Peyer's patch (tissue), 4 donors: ENCODE measurements around the gene USP6. TPM values are rescaled to one million over a fixed set of nuclear protein-coding genes. Genes with fewer than 3 reads are reported as not detected.

Experiments
- DNase-seq, 3 donors: peaks; one replicate each; pipeline ENCODE4 v3.0.0-alpha.2; 2017 to 2019
- H3K27ac ChIP-seq, 4 donors: fragments of 200-600 bp; sonication (generic); one replicate each; pipeline ENCODE4 v1.5.1; 2016 to 2019
- H3K27me3 ChIP-seq, 2 donors: fragments of 200-600 bp; sonication (generic); one replicate each; pipeline ENCODE4 v1.5.1; 2019
- H3K36me3 ChIP-seq, 3 donors: fragments of 200-600 bp; sonication (generic); one replicate each; pipeline ENCODE4 v1.5.1; 2016 to 2019
- H3K4me1 ChIP-seq, 4 donors: fragments of 200-600 bp; sonication (generic); one replicate each; pipeline ENCODE4 v1.5.1; 2016 to 2019
- H3K4me3 ChIP-seq, 4 donors: fragments of 200-600 bp; sonication (generic); 1 replicate in 3 of 4; 2 replicates in 1 of 4; pipeline ENCODE4 v1.5.1; 2016 to 2019; ENCODE audit warnings: mild to moderate bottlenecking in 1 of 4
- H3K9me3 ChIP-seq, 4 donors: fragments of 200-600 bp; sonication (generic); one replicate each; pipeline ENCODE4 v1.5.1; 2016 to 2019; ENCODE audit warnings: mild to moderate bottlenecking in 1 of 4
- CTCF ChIP-seq, 6 experiments: fragments of 450-650 bp in 4 of 6; fragments of 200-600 bp in 2 of 6; sonication (generic) in 1 of 6; IDR thresholded peaks; one replicate each; pipeline ENCODE4 v1.5.1; 2017 to 2019; ENCODE audit warnings: antibody characterized with exemption in 6 of 6, mild to moderate bottlenecking in 3 of 6, moderate library complexity in 1 of 6
- POLR2A ChIP-seq, 2 donors: fragments of 450-650 bp; IDR thresholded peaks; one replicate each; pipeline ENCODE4 v1.5.1; 2017; ENCODE audit warnings: antibody characterized with exemption in 2 of 2, mild to moderate bottlenecking in 2 of 2, moderate library complexity in 2 of 2
- total RNA-seq, 4 donors: library from RNA; depleted of rRNA; stranded (reverse); fragments of >200 nt; gene quantifications; one replicate each; pipeline ENCODE4 v1.1.0, GENCODE V29; 2016

The USP6 gene
- total RNA-seq, 4 donors from 2014 or later, result under 0.01 to 0.18 TPM; not detected in 2

- no peaks in the 10 kb centered on the region for H3K36me3 ChIP-seq
- peak overlapping the region in 1 of 4 donors; percentile 38 for H3K27ac ChIP-seq
- no peaks in the 10 kb centered on the region for H3K9me3 ChIP-seq
- no peak for DNase-seq
- H3K4me3 ChIP-seq, result no peak overlapping the region
- no peaks in the 10 kb centered on the region for H3K27me3 ChIP-seq
- H3K4me1 ChIP-seq, result no peaks in the 10 kb centered on the region
- TF ChIP-seq CTCF (IDR thresholded peaks at IDR 0.05) (no peak), POLR2A (IDR thresholded peaks at IDR 0.05) (no peak)
Measured at GRCh38 chr17:5200360-5200759, 84.5 kb downstream of the USP6 start.

GRCh38 chr17:5201011-5201410 is 85.2 kb downstream of the USP6 start:
- Histone ChIP-seq H3K4me3 (no peak overlapping the region), H3K36me3 (no peaks in the 10 kb centered on the region), H3K27me3 (no peaks in the 10 kb centered on the region), H3K9me3 (no peaks in the 10 kb centered on the region), H3K4me1 (no peaks in the 10 kb centered on the region), H3K27ac (no peak overlapping the region)
- no peak for TF ChIP-seq POLR2A (IDR thresholded peaks at IDR 0.05)
- TF ChIP-seq CTCF (IDR thresholded peaks at IDR 0.05), result no peak
- DNase-seq, result no peak

GRCh38 chr17:5203178-5203907 is 87.5 kb downstream of the USP6 start:
- Histone ChIP-seq H3K36me3 (no peaks in the 10 kb centered on the region), H3K9me3 (no peaks in the 10 kb centered on the region), H3K4me3 (no peak overlapping the region), H3K27ac (no peak overlapping the region), H3K27me3 (no peaks in the 10 kb centered on the region), H3K4me1 (no peaks in the 10 kb centered on the region)
- no peak for TF ChIP-seq CTCF (IDR thresholded peaks at IDR 0.05)
- TF ChIP-seq POLR2A (IDR thresholded peaks at IDR 0.05), result no peak
- DNase-seq, result no peak

GRCh38 chr17:5203908-5204294 is 88.1 kb downstream of the USP6 start:
- Histone ChIP-seq H3K4me3 (no peak overlapping the region), H3K4me1 (no peaks in the 10 kb centered on the region), H3K36me3 (no peaks in the 10 kb centered on the region), H3K27me3 (no peaks in the 10 kb centered on the region), H3K9me3 (no peaks in the 10 kb centered on the region), H3K27ac (no peak overlapping the region)
- DNase-seq, result no peak
- TF ChIP-seq POLR2A (IDR thresholded peaks at IDR 0.05) (no peak), CTCF (IDR thresholded peaks at IDR 0.05) (no peak)

GRCh38 chr17:5209396-5209795 is 93.6 kb downstream of the USP6 start:
- H3K9me3 ChIP-seq, result no peaks in the 10 kb centered on the region
- H3K27ac ChIP-seq, result peak overlapping the region in 1 of 4 donors; percentile 80
- TF ChIP-seq POLR2A (IDR thresholded peaks at IDR 0.05) (no peak), CTCF (IDR thresholded peaks at IDR 0.05) (no peak)
- H3K36me3 ChIP-seq, result peaks cover 0 to 11% (median 0%) of the 10 kb centered on the region in 3 donors
- no peak for DNase-seq
- H3K27me3 ChIP-seq, result no peaks in the 10 kb centered on the region
- H3K4me1 ChIP-seq, result peaks cover 0 to 6% (median 2%) of the 10 kb centered on the region in 4 donors
- no peak overlapping the region for H3K4me3 ChIP-seq
